ENCODE data around the gene HEXB.

The HEXB gene

DNA sequence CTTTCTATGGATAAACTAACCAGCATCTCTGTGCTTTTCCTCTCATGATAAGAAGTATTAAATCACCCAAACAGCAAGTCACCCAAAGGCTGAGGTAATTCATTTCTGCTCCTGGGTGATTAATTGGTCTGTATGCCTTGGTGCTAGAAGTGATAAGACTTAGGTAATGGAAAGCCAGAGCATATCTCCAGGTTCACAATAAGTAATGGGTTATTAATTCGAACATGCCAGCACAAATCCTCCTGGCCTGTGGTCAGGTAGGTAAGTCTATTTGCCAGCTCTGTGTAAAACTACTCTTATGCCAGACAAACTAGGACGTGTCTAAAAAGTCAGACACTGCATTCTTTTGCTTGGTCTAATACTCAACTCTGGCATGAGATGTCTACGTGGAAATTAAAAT, 33.3 kb upstream of the HEXB start:
- TF ChIP-seq, protein P1, sequence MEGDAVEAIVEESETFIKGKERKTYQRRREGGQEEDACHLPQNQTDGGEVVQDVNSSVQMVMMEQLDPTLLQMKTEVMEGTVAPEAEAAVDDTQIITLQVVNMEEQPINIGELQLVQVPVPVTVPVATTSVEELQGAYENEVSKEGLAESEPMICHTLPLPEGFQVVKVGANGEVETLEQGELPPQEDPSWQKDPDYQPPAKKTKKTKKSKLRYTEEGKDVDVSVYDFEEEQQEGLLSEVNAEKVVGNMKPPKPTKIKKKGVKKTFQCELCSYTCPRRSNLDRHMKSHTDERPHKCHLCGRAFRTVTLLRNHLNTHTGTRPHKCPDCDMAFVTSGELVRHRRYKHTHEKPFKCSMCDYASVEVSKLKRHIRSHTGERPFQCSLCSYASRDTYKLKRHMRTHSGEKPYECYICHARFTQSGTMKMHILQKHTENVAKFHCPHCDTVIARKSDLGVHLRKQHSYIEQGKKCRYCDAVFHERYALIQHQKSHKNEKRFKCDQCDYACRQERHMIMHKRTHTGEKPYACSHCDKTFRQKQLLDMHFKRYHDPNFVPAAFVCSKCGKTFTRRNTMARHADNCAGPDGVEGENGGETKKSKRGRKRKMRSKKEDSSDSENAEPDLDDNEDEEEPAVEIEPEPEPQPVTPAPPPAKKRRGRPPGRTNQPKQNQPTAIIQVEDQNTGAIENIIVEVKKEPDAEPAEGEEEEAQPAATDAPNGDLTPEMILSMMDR (IDR thresholded peaks at IDR 0.05): no peak

DNA sequence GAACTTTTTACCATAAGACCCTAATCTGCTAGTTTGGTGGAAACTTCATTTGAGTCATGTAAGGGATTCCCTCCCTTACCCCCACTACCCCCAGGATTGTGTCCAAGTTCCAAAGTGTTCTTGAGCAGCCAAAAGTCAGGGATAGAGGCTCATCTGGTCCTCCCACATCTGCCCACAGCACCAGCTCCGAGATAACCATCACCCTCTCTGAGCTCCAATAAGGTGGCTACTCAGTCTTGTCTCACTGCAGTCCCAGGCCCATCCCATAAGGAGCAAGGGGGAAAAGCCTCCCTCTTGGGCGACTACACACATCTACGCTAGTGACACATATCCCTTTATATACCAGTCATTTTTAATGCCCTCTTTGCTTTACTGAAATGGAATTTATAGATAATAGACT, 32.5 kb upstream of the HEXB start:
- TF ChIP-seq, protein P1 (IDR thresholded peaks at IDR 0.05): no peak

DNA sequence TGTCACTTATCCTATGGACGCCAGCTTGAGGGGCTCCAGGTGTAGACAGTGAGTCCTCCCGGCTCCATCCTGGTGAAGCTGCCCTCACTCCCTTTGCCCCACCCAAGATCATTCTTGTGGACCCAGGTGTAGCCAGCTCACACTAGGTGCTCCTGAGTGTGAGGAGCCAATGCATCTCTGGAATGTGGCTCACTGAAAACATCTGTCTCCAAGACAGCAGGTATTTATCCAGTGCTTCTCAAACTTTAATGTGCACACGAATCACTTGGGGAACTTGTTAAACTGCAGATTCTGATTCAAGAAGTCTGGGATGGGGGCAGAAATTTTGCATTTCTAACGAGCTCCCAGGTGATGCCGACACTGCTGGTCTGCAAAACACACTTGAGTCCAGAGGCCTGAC, 31.0 kb upstream of the HEXB start:
- TF ChIP-seq, protein P1 (IDR thresholded peaks at IDR 0.05): no peak

DNA sequence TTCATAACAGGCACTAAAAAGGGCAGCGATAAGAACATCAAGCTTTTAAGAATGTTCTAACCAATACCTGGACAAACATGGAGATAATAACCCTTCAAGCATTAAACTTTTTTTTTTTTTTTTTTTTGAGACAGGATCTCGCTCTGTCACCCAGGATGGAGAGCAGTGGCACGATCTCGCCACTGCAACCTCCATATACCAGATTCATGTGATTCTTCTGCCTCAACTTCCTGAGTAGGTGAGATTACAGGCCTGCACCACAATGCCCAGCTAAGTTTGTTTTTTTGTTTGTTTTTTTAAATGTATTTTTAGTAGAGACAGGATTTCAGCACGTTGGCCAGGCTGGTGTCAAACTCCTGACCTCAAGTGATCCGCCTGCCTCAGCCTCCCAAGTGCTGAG, 29.8 kb upstream of the HEXB start:
- TF ChIP-seq, protein P1 (IDR thresholded peaks at IDR 0.05): no peak

DNA sequence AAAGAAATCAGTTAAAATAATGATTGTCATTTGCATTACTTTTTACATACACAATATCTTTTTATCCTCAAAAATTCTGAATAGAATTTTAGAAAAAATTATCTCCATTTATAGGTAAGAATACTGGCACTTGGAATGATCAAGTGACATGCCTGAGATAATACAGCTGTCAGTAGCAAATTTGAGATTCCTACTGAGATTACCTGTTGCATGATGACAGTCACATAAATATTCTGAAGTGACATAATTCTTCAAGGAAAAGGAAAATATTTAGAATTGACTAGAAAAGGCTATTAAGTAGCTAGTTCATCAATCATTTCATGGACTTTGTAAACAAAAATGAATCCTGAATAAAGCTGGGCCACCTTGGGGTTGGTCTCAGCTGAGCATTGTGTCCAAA, 29.3 kb upstream of the HEXB start:
- TF ChIP-seq, protein P1 (IDR thresholded peaks at IDR 0.05): no peak

DNA sequence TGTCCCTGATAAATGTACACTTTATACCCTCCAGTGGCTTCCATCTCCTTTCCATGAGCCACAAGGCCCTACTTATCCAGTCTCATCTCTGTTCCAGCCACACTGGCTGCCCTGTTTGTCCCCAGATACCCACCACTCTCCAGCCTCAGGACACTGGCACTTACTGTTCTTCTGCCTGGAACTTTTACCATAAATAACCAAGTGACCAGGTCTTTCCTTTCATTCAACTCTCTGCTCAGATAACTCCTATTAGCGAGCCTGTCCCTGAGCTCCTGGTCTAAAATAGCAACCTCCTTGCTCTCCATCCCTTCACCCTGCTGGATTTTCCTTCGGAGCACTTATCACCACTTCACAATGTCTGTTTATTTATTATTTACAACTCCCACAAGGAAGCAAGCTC, 27.9 kb upstream of the HEXB start:
- TF ChIP-seq, protein P1 (IDR thresholded peaks at IDR 0.05): no peak

DNA sequence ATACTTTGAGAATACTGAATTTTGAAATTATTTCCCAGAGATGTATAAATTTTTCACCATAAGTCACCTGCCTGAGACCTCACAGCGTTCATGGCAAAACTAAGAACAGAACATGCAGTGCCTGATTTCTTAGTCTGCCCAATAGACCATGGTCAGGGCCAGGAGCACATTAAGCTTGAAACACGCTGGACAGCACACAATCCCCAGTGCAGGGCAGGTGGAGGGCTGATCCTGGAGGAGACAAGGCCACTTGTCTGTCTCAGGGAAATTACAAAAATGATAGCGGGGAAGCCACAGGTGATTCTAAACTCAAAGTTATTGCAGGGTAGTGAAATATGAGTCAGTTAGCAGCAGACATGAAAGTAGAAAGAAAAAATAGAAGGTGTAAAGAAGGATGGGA, 25.9 kb upstream of the HEXB start:
- TF ChIP-seq, protein P1 (IDR thresholded peaks at IDR 0.05): no peak

DNA sequence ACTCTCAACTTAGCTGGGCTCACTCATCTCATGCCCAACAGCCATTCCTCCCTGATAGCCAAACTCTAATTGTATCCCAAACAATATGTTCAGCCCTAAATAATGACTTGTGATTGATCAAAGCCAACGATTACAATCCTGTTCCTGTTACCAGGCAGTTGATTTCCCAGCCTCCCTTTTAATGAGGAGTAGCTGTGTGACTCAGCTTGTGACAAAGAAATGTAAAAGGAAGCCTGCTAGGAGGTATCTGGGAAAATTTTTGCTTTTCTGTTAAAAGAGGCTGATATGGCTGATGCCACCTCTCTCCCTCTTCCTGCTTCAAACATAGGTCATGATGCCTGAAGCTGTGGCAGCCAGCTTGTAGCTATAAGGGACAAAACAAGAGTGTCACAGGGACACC, 24.9 kb upstream of the HEXB start:
- TF ChIP-seq, protein P1 (IDR thresholded peaks at IDR 0.05): no peak

All from LNCAP (cell line).